Keratinocyte (primary cell): ENCODE data around the gene TRPM2. TPM values are rescaled to one million over a fixed set of nuclear protein-coding genes. Genes with fewer than 3 reads are reported as not detected.

Experiments used
- DNase-seq: peaks from one replicate; pipeline ENCODE4 v3.0.0-alpha.2; 2011; ENCODE audit warnings: low read depth, missing footprints, low spot score
- FAIRE-seq: peaks from 2 replicates; lab custom pipeline; 2011; peaks lifted over from hg19 to GRCh38; lab: Jason Lieb, UNC
- H2AFZ ChIP-seq: 2 replicates; pipeline ENCODE4 v1.6.0; 2012; ENCODE audit warnings: low read length, control low read depth, inconsistent platforms; ENCODE audit not compliant: control insufficient read depth
- H3K27ac ChIP-seq: 2 replicates; pipeline ENCODE4 v1.5.1; 2011; ENCODE audit warnings: low read length; ENCODE audit not compliant: control insufficient read depth, insufficient read depth
- H3K27me3 ChIP-seq: 3 replicates; pipeline ENCODE4 v1.6.0; 2011; ENCODE audit warnings: low read length; ENCODE audit not compliant: control insufficient read depth, insufficient read depth; ENCODE audit errors: extremely low read depth
- H3K36me3 ChIP-seq, 2 experiments: 2 replicates in 1 of 2; 3 replicates in 1 of 2; pipeline ENCODE4 v1.5.1; 2011; ENCODE audit warnings: low read length in 2 of 2, mild to moderate bottlenecking in 1 of 2; ENCODE audit not compliant: control insufficient read depth in 2 of 2, insufficient read depth in 2 of 2; ENCODE audit errors: extremely low read depth in 1 of 2
- H3K4me1 ChIP-seq: 3 replicates; pipeline ENCODE4 v1.5.1; 2011; ENCODE audit warnings: low read length; ENCODE audit not compliant: control insufficient read depth, insufficient read depth; ENCODE audit errors: extremely low read depth
- H3K4me2 ChIP-seq: 3 replicates; pipeline ENCODE4 v1.6.0; 2011; ENCODE audit warnings: low read depth, low read length; ENCODE audit not compliant: control insufficient read depth, insufficient read depth; ENCODE audit errors: extremely low read depth
- H3K4me3 ChIP-seq, 3 experiments: fragments of 200-600 bp in 1 of 3; sonication (generic) in 1 of 3; 2 replicates in 2 of 3; 3 replicates in 1 of 3; pipeline ENCODE4 v1.5.1; 2011 to 2016; ENCODE audit warnings: low read length in 3 of 3, mild to moderate bottlenecking in 3 of 3, control low read depth in 2 of 3, inconsistent platforms in 1 of 3, low read depth in 1 of 3, mixed read lengths in 1 of 3, mixed run types in 1 of 3, moderate library complexity in 1 of 3; ENCODE audit not compliant: control insufficient read depth in 2 of 3, insufficient read depth in 2 of 3; ENCODE audit errors: extremely low read depth in 1 of 3
- H3K79me2 ChIP-seq: 2 replicates; pipeline ENCODE4 v1.6.0; 2012; ENCODE audit warnings: low read length; ENCODE audit not compliant: control insufficient read depth, insufficient read depth
- H3K9ac ChIP-seq: 3 replicates; pipeline ENCODE4 v1.6.0; 2011; ENCODE audit warnings: low read length; ENCODE audit not compliant: control insufficient read depth, insufficient read depth; ENCODE audit errors: extremely low read depth
- H3K9me1 ChIP-seq: 3 replicates; pipeline ENCODE4 v1.6.0; 2011; ENCODE audit warnings: low read length; ENCODE audit not compliant: control insufficient read depth, insufficient read depth; ENCODE audit errors: extremely low read depth
- H3K9me3 ChIP-seq: 2 replicates; pipeline ENCODE4 v1.5.1; 2012; ENCODE audit warnings: low read depth, low read length; ENCODE audit not compliant: control insufficient read depth
- H4K20me1 ChIP-seq: 3 replicates; pipeline ENCODE4 v1.6.0; 2011; ENCODE audit warnings: low read length; ENCODE audit not compliant: control insufficient read depth, insufficient read depth; ENCODE audit errors: extremely low read depth
- EZH2 ChIP-seq: IDR thresholded peaks from one replicate; pipeline ENCODE4 v1.6.1; 2012; ENCODE audit warnings: inconsistent platforms, mild to moderate bottlenecking, low read length, moderate library complexity
- dilution Hi-C: fragments of 300-500 bp; cut with MboI; formaldehyde crosslinking; loops from one replicate; pipeline ENCODE4 v1.7.0; 2020; ENCODE audit warnings: low sequenced_read_pairs; ENCODE audit not compliant: extremely low pct_ligation_motif_present
- polyA plus RNA-seq, 5 experiments: library from polyadenylated mRNA; depleted of rRNA in 3 of 5; stranded (reverse) in 3 of 5; stranded (forward) in 1 of 5; unstranded in 1 of 5; fragments of >200 nt; gene quantifications; 1 replicate in 1 of 5; 2 replicates in 3 of 5; 3 replicates in 1 of 5; pipeline versions ENCODE4 v1.2.1 to v1.2.3, GENCODE V29; 2011 to 2012; ENCODE audit warnings: missing spikeins in 2 of 5, low read depth in 1 of 5, low replicate concordance in 1 of 5
- TF ChIP-seq, protein P1 (sequence below), 3 experiments: IDR thresholded peaks in 1 of 3; conservative IDR thresholded peaks in 1 of 3; optimal IDR thresholded peaks in 1 of 3; 2 replicates in 2 of 3; 3 replicates in 1 of 3; pipeline versions ENCODE3 to v1.5.1; 2011; ENCODE audit warnings: low read length in 3 of 3, mild to moderate bottlenecking in 3 of 3, moderate library complexity in 2 of 3, control low read depth in 1 of 3, inconsistent platforms in 1 of 3; ENCODE audit not compliant: insufficient read depth in 2 of 3; ENCODE audit errors: extremely low read depth in 1 of 3

TRPM2 gene
- polyA plus RNA-seq, 1 donor (not counting 4 experiments of a cell fraction or from before 2014, with no cell fraction given), result 0.31 TPM

DNA sequence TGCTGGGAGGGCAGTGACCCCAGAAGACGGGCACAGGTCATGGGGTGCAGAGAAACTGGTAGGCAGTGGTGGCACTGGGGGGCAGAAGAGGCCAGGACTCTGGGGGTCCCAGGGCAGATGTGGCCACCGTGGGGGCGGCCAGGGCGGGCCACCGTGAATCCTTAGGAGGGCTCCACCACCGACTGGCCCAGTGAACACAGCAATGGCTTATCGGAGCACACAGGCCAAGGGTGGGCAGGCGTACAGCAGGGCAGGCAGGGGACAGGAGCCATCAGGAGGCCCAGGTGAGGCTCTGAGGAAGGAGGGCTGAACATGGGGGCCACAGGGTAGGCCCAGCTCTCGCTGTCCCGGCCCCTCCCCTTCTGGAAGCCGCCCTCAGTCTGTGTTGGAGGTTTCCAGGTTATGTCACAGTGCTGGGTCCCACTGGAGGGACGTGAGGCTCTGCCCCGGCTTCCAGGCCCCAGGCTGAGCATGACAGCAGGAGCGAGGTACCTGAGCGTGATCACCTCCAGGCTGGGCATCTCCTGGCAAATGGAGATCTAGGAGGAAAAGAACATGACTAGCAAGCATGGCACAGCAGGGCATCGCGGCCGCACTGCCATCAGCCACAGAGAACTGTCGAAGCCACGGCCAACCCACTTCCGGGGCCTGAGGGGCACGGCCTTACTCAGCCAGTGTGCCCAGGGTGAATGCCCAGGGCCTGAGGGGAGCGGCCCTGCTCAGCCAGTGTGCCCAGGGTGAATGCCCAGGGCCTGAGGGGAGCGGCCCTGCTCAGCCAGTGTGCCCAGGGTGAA is 18.0 kb upstream of the TRPM2 start:
- no peaks in the 10 kb centered on the region for H3K27me3 ChIP-seq
- TF ChIP-seq, protein P1, sequence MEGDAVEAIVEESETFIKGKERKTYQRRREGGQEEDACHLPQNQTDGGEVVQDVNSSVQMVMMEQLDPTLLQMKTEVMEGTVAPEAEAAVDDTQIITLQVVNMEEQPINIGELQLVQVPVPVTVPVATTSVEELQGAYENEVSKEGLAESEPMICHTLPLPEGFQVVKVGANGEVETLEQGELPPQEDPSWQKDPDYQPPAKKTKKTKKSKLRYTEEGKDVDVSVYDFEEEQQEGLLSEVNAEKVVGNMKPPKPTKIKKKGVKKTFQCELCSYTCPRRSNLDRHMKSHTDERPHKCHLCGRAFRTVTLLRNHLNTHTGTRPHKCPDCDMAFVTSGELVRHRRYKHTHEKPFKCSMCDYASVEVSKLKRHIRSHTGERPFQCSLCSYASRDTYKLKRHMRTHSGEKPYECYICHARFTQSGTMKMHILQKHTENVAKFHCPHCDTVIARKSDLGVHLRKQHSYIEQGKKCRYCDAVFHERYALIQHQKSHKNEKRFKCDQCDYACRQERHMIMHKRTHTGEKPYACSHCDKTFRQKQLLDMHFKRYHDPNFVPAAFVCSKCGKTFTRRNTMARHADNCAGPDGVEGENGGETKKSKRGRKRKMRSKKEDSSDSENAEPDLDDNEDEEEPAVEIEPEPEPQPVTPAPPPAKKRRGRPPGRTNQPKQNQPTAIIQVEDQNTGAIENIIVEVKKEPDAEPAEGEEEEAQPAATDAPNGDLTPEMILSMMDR (optimal IDR thresholded peaks at IDR 0.05 in 1 of 3, IDR thresholded peaks at IDR 0.05 in 1 of 3, conservative IDR thresholded peaks at IDR 0.05 in 1 of 3; ENCODE audit: extremely low read depth in 1 of 3, insufficient read depth in 2 of 3, low read length in 3 of 3), result no peak
- TF ChIP-seq EZH2, result no peak
- peaks cover 10% of the 10 kb centered on the region for H3K4me1 ChIP-seq
- H3K36me3 ChIP-seq, result no peaks in the 10 kb centered on the region
- no peak overlapping the region for H3K27ac ChIP-seq
- DNase-seq (no peak), FAIRE-seq (no peak)
- dilution Hi-C loops, result no loop called here
- H3K4me2 ChIP-seq, result no peak overlapping the region
- H3K9me1 ChIP-seq, result no peaks in the 10 kb centered on the region
- no peaks in the 10 kb centered on the region for H4K20me1 ChIP-seq
- no peaks in the 10 kb centered on the region for H3K9me3 ChIP-seq
- no peak overlapping the region for H2AFZ ChIP-seq
- H3K4me3 ChIP-seq, result no peak overlapping the region
- H3K79me2 ChIP-seq, result no peaks in the 10 kb centered on the region
- no peak overlapping the region for H3K9ac ChIP-seq

GRCh38 chr21:44337449-44337848 is 16.0 kb upstream of the TRPM2 start:
- Histone ChIP-seq H4K20me1 (no peaks in the 10 kb centered on the region), H3K79me2 (no peaks in the 10 kb centered on the region), H3K9ac (no peak overlapping the region), H3K4me3 (no peak overlapping the region), H3K4me1 (peaks cover 10% of the 10 kb centered on the region), H3K27me3 (no peaks in the 10 kb centered on the region), H3K9me1 (no peaks in the 10 kb centered on the region), H3K27ac (no peak overlapping the region), H3K4me2 (no peak overlapping the region), H3K36me3 (no peaks in the 10 kb centered on the region), H2AFZ (no peak overlapping the region), H3K9me3 (no peaks in the 10 kb centered on the region)
- dilution Hi-C loops, result no loop called here
- TF ChIP-seq EZH2, result no peak
- TF ChIP-seq, protein P1 (optimal IDR thresholded peaks at IDR 0.05 in 1 of 3, IDR thresholded peaks at IDR 0.05 in 1 of 3, conservative IDR thresholded peaks at IDR 0.05 in 1 of 3; ENCODE audit: extremely low read depth in 1 of 3, insufficient read depth in 2 of 3, low read length in 3 of 3), result no peak
- DNase-seq (no peak), FAIRE-seq (no peak)
